ENCODE data around the gene ALG11. TPM values are rescaled to one million over a fixed set of nuclear protein-coding genes. Genes with fewer than 3 reads are reported as not detected.

Gene ALG11
- total and polyA plus RNA-seq, 2 experiments from 2014 or later = 36.9 to 40.1 TPM

DNA sequence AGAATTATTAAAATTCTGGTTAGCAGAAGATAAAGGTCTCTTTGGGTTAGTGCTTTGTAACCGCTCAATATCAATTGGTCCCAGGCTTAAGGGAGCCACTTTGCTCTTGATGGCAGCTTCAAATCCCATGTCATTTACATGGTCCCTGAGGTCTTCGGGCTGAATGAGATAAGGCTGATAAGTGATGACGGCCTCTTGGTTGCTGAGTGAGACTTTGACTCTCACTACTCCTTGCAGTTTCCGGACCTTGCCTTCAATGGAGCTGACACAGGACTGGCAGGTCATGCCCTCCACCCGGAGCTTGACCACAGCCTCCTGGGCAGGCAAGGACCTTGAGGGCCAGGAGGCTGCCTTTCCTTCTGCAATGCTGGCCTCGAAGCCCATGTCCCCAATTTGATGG lies 37.7 kb upstream of the ALG11 start (continued):
- no peak for TF ChIP-seq ZNF331 (CRISPR knock-in tag; IDR thresholded peaks at IDR 0.05; ENCODE audit: low read depth)
- no peak for TF ChIP-seq NANOG (IDR thresholded peaks at IDR 0.05; ENCODE audit: borderline replicate concordance)
- no peak for TF ChIP-seq STAT1 (IDR thresholded peaks at IDR 0.05; ENCODE audit: unreplicated experiment)
- TF ChIP-seq, protein P1, sequence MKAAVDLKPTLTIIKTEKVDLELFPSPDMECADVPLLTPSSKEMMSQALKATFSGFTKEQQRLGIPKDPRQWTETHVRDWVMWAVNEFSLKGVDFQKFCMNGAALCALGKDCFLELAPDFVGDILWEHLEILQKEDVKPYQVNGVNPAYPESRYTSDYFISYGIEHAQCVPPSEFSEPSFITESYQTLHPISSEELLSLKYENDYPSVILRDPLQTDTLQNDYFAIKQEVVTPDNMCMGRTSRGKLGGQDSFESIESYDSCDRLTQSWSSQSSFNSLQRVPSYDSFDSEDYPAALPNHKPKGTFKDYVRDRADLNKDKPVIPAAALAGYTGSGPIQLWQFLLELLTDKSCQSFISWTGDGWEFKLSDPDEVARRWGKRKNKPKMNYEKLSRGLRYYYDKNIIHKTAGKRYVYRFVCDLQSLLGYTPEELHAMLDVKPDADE (IDR thresholded peaks at IDR 0.05) = no peak

DNA sequence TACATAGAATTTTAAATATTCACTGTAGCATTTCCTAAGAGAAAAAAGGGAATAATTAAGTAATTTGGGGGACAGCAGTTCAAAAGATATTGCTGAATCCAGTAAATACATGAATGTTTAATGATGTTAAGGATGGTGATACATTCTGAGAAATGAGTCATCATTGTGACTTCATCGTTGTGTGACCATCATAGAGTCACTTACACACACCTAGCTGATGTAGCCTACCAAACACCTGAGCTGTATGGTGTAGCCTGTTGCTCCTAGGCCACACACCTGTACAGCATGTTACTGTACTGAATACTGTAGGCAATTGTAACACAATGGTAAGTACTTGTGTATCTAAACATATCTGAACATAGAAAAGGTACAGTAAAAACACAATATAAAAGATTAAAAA lies 35.8 kb upstream of the ALG11 start:
- no peaks in the 10 kb centered on the region; the same call in 1 of the 2 replicates for H3K9me2 ChIP-seq (ENCODE audit: insufficient read depth)
- H3K4me3 Mint-ChIP-seq = no peak overlapping the region
- H3K79me2 ChIP-seq (replicated peaks; ENCODE audit: insufficient read depth) = no peaks in the 10 kb centered on the region
- H3K9me3 Mint-ChIP-seq = no peaks in the 10 kb centered on the region
- ATAC-seq (no peak), DNase-seq (ENCODE audit: low spot score) (no peak)
- no peaks in the 10 kb centered on the region for H3K36me3 Mint-ChIP-seq (ENCODE audit: low read depth)
- H3K27me3 Mint-ChIP-seq (ENCODE audit: insufficient read depth, low read depth, poor library complexity) = peaks cover 6% of the 10 kb centered on the region
- H3K4me1 ChIP-seq (ENCODE audit: insufficient read depth) = peaks cover 4% of the 10 kb centered on the region; the same call in 1 of the 2 replicates
- no peaks in the 10 kb centered on the region; the same call in 1 of the 2 replicates for H4K20me1 ChIP-seq (replicated peaks; ENCODE audit: insufficient read depth)
- H3K36me3 ChIP-seq (ENCODE audit: insufficient read depth) = no peaks in the 10 kb centered on the region
- H2AFZ ChIP-seq = no peak overlapping the region
- H3K4me3 ChIP-seq = no peak overlapping the region
- peaks cover 3% of the 10 kb centered on the region; the same call in 2 of the 3 replicates for H3K4me1 Mint-ChIP-seq
- H3K27me3 ChIP-seq (ENCODE audit: insufficient read depth) = no peaks in the 10 kb centered on the region
- no peak overlapping the region for H3K4me2 ChIP-seq
- no peak overlapping the region for H3K27ac ChIP-seq (ENCODE audit: low read depth)
- H3F3A ChIP-seq (replicated peaks; ENCODE audit: low read depth) = no peaks in the 10 kb centered on the region
- no peak overlapping the region for H3K27ac Mint-ChIP-seq
- TF ChIP-seq STAT1 (IDR thresholded peaks at IDR 0.05; ENCODE audit: unreplicated experiment) (no peak), EZH2phosphoT487 (IDR thresholded peaks at IDR 0.05; ENCODE audit: unreplicated experiment) (no peak), POLR2AphosphoS5 (IDR thresholded peaks at IDR 0.05; ENCODE audit: low read depth) (no peak), CREB1 (CRISPR knock-in tag; IDR thresholded peaks at IDR 0.05; ENCODE audit: low read depth) (no peak), JUNB (IDR thresholded peaks at IDR 0.05; ENCODE audit: unreplicated experiment) (no peak), ZNF114 (CRISPR knock-in tag; IDR thresholded peaks at IDR 0.05) (no peak), NANOG (IDR thresholded peaks at IDR 0.05; ENCODE audit: borderline replicate concordance) (no peak), EZH2 (IDR thresholded peaks at IDR 0.05; ENCODE audit: low read depth, unreplicated experiment) (no peak), ZNF331 (CRISPR knock-in tag; IDR thresholded peaks at IDR 0.05; ENCODE audit: low read depth) (no peak)
- TF ChIP-seq, protein P2, sequence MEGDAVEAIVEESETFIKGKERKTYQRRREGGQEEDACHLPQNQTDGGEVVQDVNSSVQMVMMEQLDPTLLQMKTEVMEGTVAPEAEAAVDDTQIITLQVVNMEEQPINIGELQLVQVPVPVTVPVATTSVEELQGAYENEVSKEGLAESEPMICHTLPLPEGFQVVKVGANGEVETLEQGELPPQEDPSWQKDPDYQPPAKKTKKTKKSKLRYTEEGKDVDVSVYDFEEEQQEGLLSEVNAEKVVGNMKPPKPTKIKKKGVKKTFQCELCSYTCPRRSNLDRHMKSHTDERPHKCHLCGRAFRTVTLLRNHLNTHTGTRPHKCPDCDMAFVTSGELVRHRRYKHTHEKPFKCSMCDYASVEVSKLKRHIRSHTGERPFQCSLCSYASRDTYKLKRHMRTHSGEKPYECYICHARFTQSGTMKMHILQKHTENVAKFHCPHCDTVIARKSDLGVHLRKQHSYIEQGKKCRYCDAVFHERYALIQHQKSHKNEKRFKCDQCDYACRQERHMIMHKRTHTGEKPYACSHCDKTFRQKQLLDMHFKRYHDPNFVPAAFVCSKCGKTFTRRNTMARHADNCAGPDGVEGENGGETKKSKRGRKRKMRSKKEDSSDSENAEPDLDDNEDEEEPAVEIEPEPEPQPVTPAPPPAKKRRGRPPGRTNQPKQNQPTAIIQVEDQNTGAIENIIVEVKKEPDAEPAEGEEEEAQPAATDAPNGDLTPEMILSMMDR (conservative IDR thresholded peaks at IDR 0.05; ENCODE audit: low read depth in 2 of 2) = no peak
- TF ChIP-seq, protein P3, sequence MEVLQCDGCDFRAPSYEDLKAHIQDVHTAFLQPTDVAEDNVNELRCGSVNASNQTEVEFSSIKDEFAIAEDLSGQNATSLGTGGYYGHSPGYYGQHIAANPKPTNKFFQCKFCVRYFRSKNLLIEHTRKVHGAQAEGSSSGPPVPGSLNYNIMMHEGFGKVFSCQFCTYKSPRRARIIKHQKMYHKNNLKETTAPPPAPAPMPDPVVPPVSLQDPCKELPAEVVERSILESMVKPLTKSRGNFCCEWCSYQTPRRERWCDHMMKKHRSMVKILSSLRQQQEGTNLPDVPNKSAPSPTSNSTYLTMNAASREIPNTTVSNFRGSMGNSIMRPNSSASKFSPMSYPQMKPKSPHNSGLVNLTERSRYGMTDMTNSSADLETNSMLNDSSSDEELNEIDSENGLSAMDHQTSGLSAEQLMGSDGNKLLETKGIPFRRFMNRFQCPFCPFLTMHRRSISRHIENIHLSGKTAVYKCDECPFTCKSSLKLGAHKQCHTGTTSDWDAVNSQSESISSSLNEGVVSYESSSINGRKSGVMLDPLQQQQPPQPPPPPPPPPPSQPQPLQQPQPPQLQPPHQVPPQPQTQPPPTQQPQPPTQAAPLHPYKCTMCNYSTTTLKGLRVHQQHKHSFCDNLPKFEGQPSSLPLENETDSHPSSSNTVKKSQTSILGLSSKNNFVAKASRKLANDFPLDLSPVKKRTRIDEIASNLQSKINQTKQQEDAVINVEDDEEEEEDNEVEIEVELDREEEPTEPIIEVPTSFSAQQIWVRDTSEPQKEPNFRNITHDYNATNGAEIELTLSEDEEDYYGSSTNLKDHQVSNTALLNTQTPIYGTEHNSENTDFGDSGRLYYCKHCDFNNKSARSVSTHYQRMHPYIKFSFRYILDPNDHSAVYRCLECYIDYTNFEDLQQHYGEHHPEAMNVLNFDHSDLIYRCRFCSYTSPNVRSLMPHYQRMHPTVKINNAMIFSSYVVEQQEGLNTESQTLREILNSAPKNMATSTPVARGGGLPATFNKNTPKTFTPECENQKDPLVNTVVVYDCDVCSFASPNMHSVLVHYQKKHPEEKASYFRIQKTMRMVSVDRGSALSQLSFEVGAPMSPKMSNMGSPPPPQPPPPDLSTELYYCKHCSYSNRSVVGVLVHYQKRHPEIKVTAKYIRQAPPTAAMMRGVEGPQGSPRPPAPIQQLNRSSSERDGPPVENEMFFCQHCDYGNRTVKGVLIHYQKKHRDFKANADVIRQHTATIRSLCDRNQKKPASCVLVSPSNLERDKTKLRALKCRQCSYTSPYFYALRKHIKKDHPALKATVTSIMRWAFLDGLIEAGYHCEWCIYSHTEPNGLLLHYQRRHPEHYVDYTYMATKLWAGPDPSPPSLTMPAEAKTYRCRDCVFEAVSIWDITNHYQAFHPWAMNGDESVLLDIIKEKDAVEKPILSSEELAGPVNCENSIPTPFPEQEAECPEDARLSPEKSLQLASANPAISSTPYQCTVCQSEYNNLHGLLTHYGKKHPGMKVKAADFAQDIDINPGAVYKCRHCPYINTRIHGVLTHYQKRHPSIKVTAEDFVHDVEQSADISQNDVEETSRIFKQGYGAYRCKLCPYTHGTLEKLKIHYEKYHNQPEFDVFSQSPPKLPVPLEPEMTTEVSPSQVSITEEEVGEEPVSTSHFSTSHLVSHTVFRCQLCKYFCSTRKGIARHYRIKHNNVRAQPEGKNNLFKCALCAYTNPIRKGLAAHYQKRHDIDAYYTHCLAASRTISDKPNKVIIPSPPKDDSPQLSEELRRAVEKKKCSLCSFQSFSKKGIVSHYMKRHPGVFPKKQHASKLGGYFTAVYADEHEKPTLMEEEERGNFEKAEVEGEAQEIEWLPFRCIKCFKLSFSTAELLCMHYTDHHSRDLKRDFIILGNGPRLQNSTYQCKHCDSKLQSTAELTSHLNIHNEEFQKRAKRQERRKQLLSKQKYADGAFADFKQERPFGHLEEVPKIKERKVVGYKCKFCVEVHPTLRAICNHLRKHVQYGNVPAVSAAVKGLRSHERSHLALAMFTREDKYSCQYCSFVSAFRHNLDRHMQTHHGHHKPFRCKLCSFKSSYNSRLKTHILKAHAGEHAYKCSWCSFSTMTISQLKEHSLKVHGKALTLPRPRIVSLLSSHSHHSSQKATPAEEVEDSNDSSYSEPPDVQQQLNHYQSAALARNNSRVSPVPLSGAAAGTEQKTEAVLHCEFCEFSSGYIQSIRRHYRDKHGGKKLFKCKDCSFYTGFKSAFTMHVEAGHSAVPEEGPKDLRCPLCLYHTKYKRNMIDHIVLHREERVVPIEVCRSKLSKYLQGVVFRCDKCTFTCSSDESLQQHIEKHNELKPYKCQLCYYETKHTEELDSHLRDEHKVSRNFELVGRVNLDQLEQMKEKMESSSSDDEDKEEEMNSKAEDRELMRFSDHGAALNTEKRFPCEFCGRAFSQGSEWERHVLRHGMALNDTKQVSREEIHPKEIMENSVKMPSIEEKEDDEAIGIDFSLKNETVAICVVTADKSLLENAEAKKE (CRISPR knock-in tag; IDR thresholded peaks at IDR 0.05) = no peak
- TF ChIP-seq, protein P4, sequence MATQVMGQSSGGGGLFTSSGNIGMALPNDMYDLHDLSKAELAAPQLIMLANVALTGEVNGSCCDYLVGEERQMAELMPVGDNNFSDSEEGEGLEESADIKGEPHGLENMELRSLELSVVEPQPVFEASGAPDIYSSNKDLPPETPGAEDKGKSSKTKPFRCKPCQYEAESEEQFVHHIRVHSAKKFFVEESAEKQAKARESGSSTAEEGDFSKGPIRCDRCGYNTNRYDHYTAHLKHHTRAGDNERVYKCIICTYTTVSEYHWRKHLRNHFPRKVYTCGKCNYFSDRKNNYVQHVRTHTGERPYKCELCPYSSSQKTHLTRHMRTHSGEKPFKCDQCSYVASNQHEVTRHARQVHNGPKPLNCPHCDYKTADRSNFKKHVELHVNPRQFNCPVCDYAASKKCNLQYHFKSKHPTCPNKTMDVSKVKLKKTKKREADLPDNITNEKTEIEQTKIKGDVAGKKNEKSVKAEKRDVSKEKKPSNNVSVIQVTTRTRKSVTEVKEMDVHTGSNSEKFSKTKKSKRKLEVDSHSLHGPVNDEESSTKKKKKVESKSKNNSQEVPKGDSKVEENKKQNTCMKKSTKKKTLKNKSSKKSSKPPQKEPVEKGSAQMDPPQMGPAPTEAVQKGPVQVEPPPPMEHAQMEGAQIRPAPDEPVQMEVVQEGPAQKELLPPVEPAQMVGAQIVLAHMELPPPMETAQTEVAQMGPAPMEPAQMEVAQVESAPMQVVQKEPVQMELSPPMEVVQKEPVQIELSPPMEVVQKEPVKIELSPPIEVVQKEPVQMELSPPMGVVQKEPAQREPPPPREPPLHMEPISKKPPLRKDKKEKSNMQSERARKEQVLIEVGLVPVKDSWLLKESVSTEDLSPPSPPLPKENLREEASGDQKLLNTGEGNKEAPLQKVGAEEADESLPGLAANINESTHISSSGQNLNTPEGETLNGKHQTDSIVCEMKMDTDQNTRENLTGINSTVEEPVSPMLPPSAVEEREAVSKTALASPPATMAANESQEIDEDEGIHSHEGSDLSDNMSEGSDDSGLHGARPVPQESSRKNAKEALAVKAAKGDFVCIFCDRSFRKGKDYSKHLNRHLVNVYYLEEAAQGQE (IDR thresholded peaks at IDR 0.05; ENCODE audit: unreplicated experiment) = no peak
